Endothelial cell of umbilical vein (primary cell): ENCODE results near the gene EDRF1. TPM values are rescaled to one million over a fixed set of nuclear protein-coding genes. Genes with fewer than 3 reads are reported as not detected.

Experiments
- BruUV-seq: library from RNA; stranded (reverse); fragments of 400-500 nt; replicated peaks from 2 replicates; lab custom pipeline; 2021; lab: Mats Ljungman, UMichigan
- CTCF ChIA-PET: fragments of 300-600, 350-600 bp; sonication (Branson Sonifier 250); formaldehyde crosslinking; loops from one replicate; lab custom pipeline; 2021; ENCODE audit warnings: antibody characterized with exemption, inconsistent platforms; lab: Charles Lee
- POLR2A ChIA-PET: fragments of 300-600, 350-600 bp; sonication (Branson Sonifier 250); formaldehyde crosslinking; loops from one replicate; lab custom pipeline; 2021; ENCODE audit warnings: antibody characterized with exemption, inconsistent platforms; lab: Charles Lee
- DNase-seq: peaks from one replicate; pipeline ENCODE4 v3.0.0-alpha.2; 2011; ENCODE audit warnings: low read depth, low spot score
- FAIRE-seq: peaks from 2 replicates; lab custom pipeline; 2011; peaks lifted over from hg19 to GRCh38; lab: Jason Lieb, UNC
- H2AFZ ChIP-seq: 2 replicates; pipeline ENCODE4 v1.6.0; 2012; ENCODE audit warnings: low read depth, low read length, control low read depth, inconsistent platforms
- H3K27ac ChIP-seq: 2 replicates; pipeline ENCODE4 v1.5.1; 2011; ENCODE audit warnings: low read depth, mild to moderate bottlenecking, control low read depth, low read length, moderate library complexity; ENCODE audit not compliant: insufficient read depth
- H3K27me3 ChIP-seq, 2 experiments: 2 replicates each; pipeline versions ENCODE4 v1.6.0 to v1.6.1; 2011; ENCODE audit warnings: low read length in 2 of 2, mixed read lengths in 1 of 2; ENCODE audit not compliant: control insufficient read depth in 2 of 2, insufficient read depth in 2 of 2
- H3K36me3 ChIP-seq, 2 experiments: 2 replicates in 1 of 2; 3 replicates in 1 of 2; pipeline ENCODE4 v1.5.1; 2011; ENCODE audit warnings: low read length in 2 of 2, mild to moderate bottlenecking in 1 of 2, moderate library complexity in 1 of 2; ENCODE audit not compliant: control insufficient read depth in 2 of 2, insufficient read depth in 2 of 2; ENCODE audit errors: extremely low read depth in 1 of 2
- H3K4me1 ChIP-seq: 3 replicates; pipeline ENCODE4 v1.5.1; 2011; ENCODE audit warnings: mild to moderate bottlenecking, low read length; ENCODE audit not compliant: control insufficient read depth, insufficient read depth; ENCODE audit errors: extremely low read depth
- H3K4me2 ChIP-seq: 2 replicates; pipeline ENCODE4 v1.6.1; 2011; ENCODE audit warnings: low read length, control low read depth, mixed read lengths; ENCODE audit not compliant: insufficient read depth
- H3K4me3 ChIP-seq, 3 experiments: fragments of 200-600 bp in 1 of 3; sonication (generic), shearing (Covaris generic) in 1 of 3; replicated peaks in 1 of 3; 2 replicates each; pipeline ENCODE4 v1.5.1; 2011 to 2016; ENCODE audit warnings: control low read depth in 3 of 3, low read length in 3 of 3, mild to moderate bottlenecking in 2 of 3, inconsistent platforms in 1 of 3, low read depth in 1 of 3, moderate library complexity in 1 of 3; ENCODE audit not compliant: insufficient read depth in 1 of 3
- H3K79me2 ChIP-seq: 2 replicates; pipeline ENCODE4 v1.6.0; 2012; ENCODE audit warnings: low read length, inconsistent platforms; ENCODE audit not compliant: control insufficient read depth, insufficient read depth
- H3K9ac ChIP-seq: replicated peaks from 2 replicates; pipeline ENCODE3; 2011; ENCODE audit warnings: low read length, control low read depth; ENCODE audit not compliant: insufficient read depth; ENCODE audit errors: extremely low read depth
- H3K9me1 ChIP-seq: replicated peaks from 3 replicates; pipeline ENCODE4 v1.6.0; 2011; ENCODE audit warnings: mild to moderate bottlenecking, low read length; ENCODE audit not compliant: control insufficient read depth, insufficient read depth; ENCODE audit errors: extremely low read depth
- H3K9me3 ChIP-seq: replicated peaks from 2 replicates; pipeline ENCODE4 v1.5.1; 2012; ENCODE audit warnings: low read length, inconsistent platforms; ENCODE audit not compliant: control insufficient read depth, insufficient read depth
- H4K20me1 ChIP-seq: replicated peaks from 2 replicates; pipeline ENCODE3; 2011; ENCODE audit warnings: mild to moderate bottlenecking, low read length; ENCODE audit not compliant: control insufficient read depth, insufficient read depth; ENCODE audit errors: extremely low read depth
- EZH2 ChIP-seq: IDR thresholded peaks from 2 replicates; pipeline ENCODE4 v1.6.1; 2012; ENCODE audit warnings: borderline replicate concordance, low read depth, mild to moderate bottlenecking, moderate library complexity, low read length, inconsistent platforms; ENCODE audit not compliant: severe bottlenecking
- FOS ChIP-seq: IDR thresholded peaks from 2 replicates; pipeline ENCODE4 v1.6.1; 2011; ENCODE audit warnings: mild to moderate bottlenecking, low read length, moderate library complexity, borderline replicate concordance; ENCODE audit not compliant: insufficient read depth
- GATA2 ChIP-seq: IDR thresholded peaks from 2 replicates; pipeline ENCODE4 v1.7.0; 2011; ENCODE audit warnings: low read depth, mild to moderate bottlenecking, moderate library complexity, mixed read lengths, low read length; ENCODE audit not compliant: insufficient read length, insufficient read depth
- JUN ChIP-seq: IDR thresholded peaks from 2 replicates; pipeline ENCODE4 v1.6.1; 2011; ENCODE audit warnings: borderline replicate concordance, low read depth; ENCODE audit not compliant: insufficient read length, insufficient read depth
- MYC ChIP-seq: IDR thresholded peaks from one replicate; pipeline ENCODE4 v1.6.1; 2011; ENCODE audit warnings: mild to moderate bottlenecking, low read depth, low read length
- POLR2A ChIP-seq: IDR thresholded peaks from 2 replicates; pipeline ENCODE4 v1.6.1; 2012; ENCODE audit warnings: low read depth, mild to moderate bottlenecking, control low read depth, low read length
- POLR2AphosphoS5 ChIP-seq: IDR thresholded peaks from 2 replicates; pipeline ENCODE4 v1.6.1; 2012; ENCODE audit warnings: low read depth, mild to moderate bottlenecking, control low read depth, low read length, moderate library complexity; ENCODE audit not compliant: insufficient read depth
- dilution Hi-C: fragments of 300-500 bp; cut with MboI; formaldehyde crosslinking; loops from one replicate; pipeline ENCODE4 v1.15.0; 2019; ENCODE audit warnings: low sequenced_read_pairs; ENCODE audit not compliant: extremely low pct_ligation_motif_present
- intact Hi-C: fragments of 100-400 bp; cut with micrococcal nuclease; formaldehyde crosslinking; loops from one replicate; pipeline ENCODE4 v1.10.0; 2022
- polyA plus RNA-seq, 4 experiments: library from polyadenylated mRNA; depleted of rRNA in 3 of 4; stranded (reverse) in 3 of 4; unstranded in 1 of 4; fragments of >200 nt; gene quantifications; 2 replicates each; pipeline versions ENCODE4 v1.2.1 to v1.2.3, GENCODE V29; 2011 to 2012; ENCODE audit warnings: missing spikeins in 1 of 4
- total RNA-seq: library from RNA; stranded (reverse); gene quantifications from 2 replicates; pipeline ENCODE4 v1.2.3, GENCODE V29; 2021
- TF ChIP-seq, protein P1 (sequence below), 2 donors: IDR thresholded peaks; 1 replicate in 1 of 2; 2 replicates in 1 of 2; pipeline ENCODE4 v1.5.1; 2011; ENCODE audit warnings: low read length in 2 of 2, mild to moderate bottlenecking in 2 of 2, moderate library complexity in 2 of 2, control low read depth in 1 of 2, inconsistent platforms in 1 of 2, low read depth in 1 of 2; ENCODE audit not compliant: insufficient read depth in 1 of 2; ENCODE audit errors: extremely low read depth in 1 of 2
- TF ChIP-seq, protein P2 (sequence below): IDR thresholded peaks from 2 replicates; pipeline ENCODE4 v1.6.1; 2011; ENCODE audit not compliant: insufficient read depth, insufficient read length

Gene EDRF1
- total and polyA plus RNA-seq, 2 donors (not counting 3 experiments of a cell fraction or from before 2014, with no cell fraction given) = 11.6 to 27.8 TPM

DNA sequence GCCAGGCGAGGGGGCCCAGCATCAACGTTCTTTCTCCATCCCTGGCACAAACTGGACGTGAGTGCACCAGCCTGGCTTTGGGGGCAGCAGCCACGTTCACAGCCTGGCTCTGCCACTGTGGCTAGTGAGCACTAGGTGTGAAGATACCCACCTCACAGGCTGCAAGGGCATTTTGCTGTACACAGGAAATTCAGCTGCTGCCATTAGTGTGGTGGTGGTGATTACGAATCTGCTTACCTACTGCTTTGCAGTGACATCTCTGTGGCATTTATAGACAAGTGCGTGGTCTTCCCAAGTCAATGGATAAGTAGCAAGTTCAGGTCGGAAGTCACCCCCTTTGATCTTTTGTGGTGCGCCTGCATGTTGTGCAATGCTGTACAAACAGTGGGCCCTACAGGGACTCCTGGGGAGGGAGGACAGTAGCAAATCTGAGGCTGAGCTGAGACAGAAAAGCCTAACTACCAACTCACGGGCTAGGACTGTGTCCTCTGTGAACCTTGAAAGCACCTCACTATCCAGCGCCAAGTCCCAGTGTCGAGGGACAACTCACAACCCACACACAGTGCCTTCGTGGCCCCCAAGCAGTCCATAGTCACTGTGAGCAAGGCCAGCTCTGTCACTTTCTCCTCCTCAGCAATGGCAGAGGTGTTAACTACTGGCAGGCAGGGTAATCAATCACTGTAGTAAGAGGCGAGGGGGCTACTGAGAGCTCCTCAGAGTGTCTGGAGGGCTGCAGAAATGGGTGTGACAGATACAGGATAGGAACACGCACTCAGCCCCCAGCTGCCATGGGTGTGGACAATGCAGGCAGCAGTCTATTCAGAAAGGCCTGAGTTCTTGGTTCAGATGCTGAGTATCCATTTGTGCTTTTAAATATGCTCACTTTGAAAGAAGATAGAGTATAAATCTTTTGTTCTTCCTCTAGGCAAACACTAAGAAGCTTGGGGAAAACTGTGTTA, 73.1 kb downstream of the EDRF1 start:
- Histone ChIP-seq H3K9ac (no peak overlapping the region), H3K27me3 (no peaks in the 10 kb centered on the region), H3K4me2 (no peak overlapping the region), H3K4me3 (no peak overlapping the region), H2AFZ (no peak overlapping the region), H3K79me2 (no peaks in the 10 kb centered on the region), H3K36me3 (peaks cover 2 to 26% of the 10 kb centered on the region in 2 experiments), H3K9me1 (no peaks in the 10 kb centered on the region), H3K9me3 (no peaks in the 10 kb centered on the region), H3K4me1 (no peaks in the 10 kb centered on the region), H3K27ac (no peak overlapping the region), H4K20me1 (no peaks in the 10 kb centered on the region)
- BruUV-seq = no TSS peak
- DNase-seq (no peak), FAIRE-seq (no peak)
- intact Hi-C loops = no loop called here
- TF ChIP-seq MYC (no peak), JUN (no peak), FOS (no peak), GATA2 (no peak), POLR2AphosphoS5 (no peak), EZH2 (no peak), POLR2A (no peak)
- TF ChIP-seq, protein P1, sequence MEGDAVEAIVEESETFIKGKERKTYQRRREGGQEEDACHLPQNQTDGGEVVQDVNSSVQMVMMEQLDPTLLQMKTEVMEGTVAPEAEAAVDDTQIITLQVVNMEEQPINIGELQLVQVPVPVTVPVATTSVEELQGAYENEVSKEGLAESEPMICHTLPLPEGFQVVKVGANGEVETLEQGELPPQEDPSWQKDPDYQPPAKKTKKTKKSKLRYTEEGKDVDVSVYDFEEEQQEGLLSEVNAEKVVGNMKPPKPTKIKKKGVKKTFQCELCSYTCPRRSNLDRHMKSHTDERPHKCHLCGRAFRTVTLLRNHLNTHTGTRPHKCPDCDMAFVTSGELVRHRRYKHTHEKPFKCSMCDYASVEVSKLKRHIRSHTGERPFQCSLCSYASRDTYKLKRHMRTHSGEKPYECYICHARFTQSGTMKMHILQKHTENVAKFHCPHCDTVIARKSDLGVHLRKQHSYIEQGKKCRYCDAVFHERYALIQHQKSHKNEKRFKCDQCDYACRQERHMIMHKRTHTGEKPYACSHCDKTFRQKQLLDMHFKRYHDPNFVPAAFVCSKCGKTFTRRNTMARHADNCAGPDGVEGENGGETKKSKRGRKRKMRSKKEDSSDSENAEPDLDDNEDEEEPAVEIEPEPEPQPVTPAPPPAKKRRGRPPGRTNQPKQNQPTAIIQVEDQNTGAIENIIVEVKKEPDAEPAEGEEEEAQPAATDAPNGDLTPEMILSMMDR (IDR thresholded peaks at IDR 0.05; ENCODE audit: extremely low read depth in 1 of 2, insufficient read depth in 1 of 2, low read depth in 1 of 2, low read length in 2 of 2) = no peak
- TF ChIP-seq, protein P2, sequence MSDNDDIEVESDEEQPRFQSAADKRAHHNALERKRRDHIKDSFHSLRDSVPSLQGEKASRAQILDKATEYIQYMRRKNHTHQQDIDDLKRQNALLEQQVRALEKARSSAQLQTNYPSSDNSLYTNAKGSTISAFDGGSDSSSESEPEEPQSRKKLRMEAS = no peak
- ChIA-PET POLR2A (no interaction called here), CTCF (no interaction called here)
- dilution Hi-C loops = no loop called here
